Pancreas (tissue), 10 donors: ENCODE data around the gene DOK7. TPM values are rescaled to one million over a fixed set of nuclear protein-coding genes. Genes with fewer than 3 reads are reported as not detected.

Source experiments
- ATAC-seq, 4 donors: fragments of 200-7000 bp; cut with Tn5 transposase; one replicate each; pipeline versions ENCODE4 v1.8.0 to v1.9.1; 2020; ENCODE audit warnings: mild to moderate bottlenecking in 4 of 4, moderate library complexity in 4 of 4
- DNase-seq, 6 donors: peaks; one replicate each; pipeline ENCODE4 v3.0.0-alpha.2; 2020
- FAIRE-seq: peaks from 2 replicates; lab custom pipeline; 2012; peaks lifted over from hg19 to GRCh38; lab: Jason Lieb, UNC
- H3K27ac ChIP-seq, 4 donors: fragments of 200-600 bp; sonication (generic); 1 replicate in 3 of 4; 2 replicates in 1 of 4; pipeline versions ENCODE4 v1.5.0 to v1.8.0; 2020
- H3K27me3 ChIP-seq, 4 donors: fragments of 200-600 bp; one replicate each; pipeline ENCODE4 v1.8.0; 2021
- H3K36me3 ChIP-seq, 3 donors: fragments of 200-600 bp; sonication (generic) in 1 of 3; one replicate each; pipeline versions ENCODE4 v1.5.0 to v1.8.0; 2020 to 2021
- H3K4me1 ChIP-seq, 3 donors: fragments of 200-600 bp; one replicate each; pipeline ENCODE4 v1.8.0; 2021
- H3K4me3 ChIP-seq, 4 donors: fragments of 200-600 bp; sonication (generic) in 2 of 4; one replicate each; pipeline versions ENCODE4 v1.5.0 to v1.8.0; 2020 to 2021
- H3K9me3 ChIP-seq, 4 donors: fragments of 200-600 bp; one replicate each; pipeline ENCODE4 v1.8.0; 2021
- CTCF ChIP-seq, 4 donors: fragments of 200-600 bp; sonication (generic) in 3 of 4; IDR thresholded peaks; one replicate each; pipeline versions ENCODE4 v1.5.0 to v1.8.0; 2021; ENCODE audit warnings: antibody characterized with exemption in 4 of 4
- WGBS, 2 donors: extraction: QIAGEN DNeasy Blood & Tissue Kit; methylation state at CpG; one replicate each; pipeline ENCODE4 v1.1.7; 2013; 5-methylcytosine and 5-hydroxymethylcytosine counted together
- intact Hi-C, 3 donors: fragments of 100-400 bp; cut with DNase I; formaldehyde crosslinking; loops; one replicate each; pipeline versions ENCODE4 v1.11.1 to v1.14.2; 2022
- polyA plus RNA-seq, 2 donors: library from polyadenylated mRNA; stranded (reverse); fragments of 200-250 nt; gene quantifications; one replicate each; pipeline ENCODE4 v1.2.3, GENCODE V29; 2013
- total RNA-seq, 6 donors: library from RNA; stranded (reverse); fragmentation: NEBNext Ultra II Directional in 4 of 6; extraction: Animal tissue kit (Norgen Biotek cat#: 25700) in 4 of 6; gene quantifications; one replicate each; pipeline versions ENCODE4 v1.2.1 to v1.2.4, GENCODE V29; 2021 to 2023
- donor health status: healthy with polysubstance abuse.
- donor health status: DM: no; HTN: no; CAD: no; lungs with moderate emphysema.
- donor health status: DM: no; HTN: no; CAD: no.
- donor health status: control.
- donor health status: control.
- donor health status: Bipolar disorder and iron deficiency.
- donor health status: DM: yes; HTN: yes; CAD: no.
- donor health status: DM: no; HTN: no; CAD: no.
- donor health status: DM: no; HTN: no; CAD: no.
- donor health status: DM: yes; HTN: yes; CAD: no.

The DOK7 gene
- total and polyA plus RNA-seq, 8 donors: 2.5 to 8.0 (median 4.2) TPM

- intact Hi-C loops: loop anchor here in 1 of 3 donors (10.0 kb wide), 1 partner anchor 58 kb away; no protein-coding TSS in a partner anchor
- Histone ChIP-seq H3K4me3 (no peak overlapping the region), H3K4me1 (no peaks in the 10 kb centered on the region), H3K9me3 (no peaks in the 10 kb centered on the region), H3K27ac (no peak overlapping the region), H3K36me3 (peaks cover 0 to 4% (median 3%) of the 10 kb centered on the region in 3 donors), H3K27me3 (no peaks in the 10 kb centered on the region)
- ATAC-seq (no peak), FAIRE-seq (no peak), DNase-seq (peak in 1 of 6 donors; percentile 45)
- 86 to 88% methylated on average over 29 of the region's 29 CpGs for WGBS, 2 donors
- TF ChIP-seq CTCF (IDR thresholded peaks at IDR 0.05): no peak
Observed at GRCh38 chr4:3422241-3422801, 40.8 kb upstream of the DOK7 start.

GRCh38 chr4:3422808-3423297 lies 40.3 kb upstream of the DOK7 start:
- no peak for TF ChIP-seq CTCF (IDR thresholded peaks at IDR 0.05)
- no peaks in the 10 kb centered on the region for H3K4me1 ChIP-seq
- FAIRE-seq: no peak
- H3K27ac ChIP-seq: no peak overlapping the region
- H3K27me3 ChIP-seq: no peaks in the 10 kb centered on the region
- no peaks in the 10 kb centered on the region for H3K9me3 ChIP-seq
- H3K36me3 ChIP-seq: peaks cover 0 to 3% (median under 1%) of the 10 kb centered on the region in 3 donors
- ATAC-seq: no peak
- H3K4me3 ChIP-seq: no peak overlapping the region
- 91 to 92% methylated on average over 18 to 19 of the region's 19 CpGs for WGBS, 2 donors
- intact Hi-C loops: loop anchor here in 1 of 3 donors (10.0 kb wide), 1 partner anchor 58 kb away; no protein-coding TSS in a partner anchor
- DNase-seq: no peak

- Histone ChIP-seq H3K9me3 (no peaks in the 10 kb centered on the region), H3K4me1 (no peaks in the 10 kb centered on the region), H3K4me3 (no peak overlapping the region), H3K27ac (no peak overlapping the region), H3K36me3 (peaks cover 0 to 3% (median 0%) of the 10 kb centered on the region in 3 donors), H3K27me3 (no peaks in the 10 kb centered on the region)
- DNase-seq (peak in 1 of 6 donors; percentile 11), ATAC-seq (no peak), FAIRE-seq (no peak)
- 93 to 97% methylated on average over 16 of the region's 16 CpGs for whole genome bisulfite sequencing, 2 donors
- no peak for TF ChIP-seq CTCF (IDR thresholded peaks at IDR 0.05)
- intact Hi-C loops: loop anchor here in 1 of 3 donors (10.0 kb wide), 1 partner anchor 59 kb away; no protein-coding TSS in a partner anchor
Observed at GRCh38 chr4:3423406-3423805, 39.7 kb upstream of the DOK7 start.

- 93 to 95% methylated on average over 13 of the region's 13 CpGs for WGBS, 2 donors
Observed at GRCh38 chr4:3423952-3424351, 39.2 kb upstream of the DOK7 start.

More at GRCh38 chr4:3423952-3424351, 39.2 kb upstream of the DOK7 start:
- ATAC-seq (no peak), DNase-seq (peak in 1 of 6 donors; percentile 4), FAIRE-seq (no peak)
- H3K4me1 ChIP-seq: no peaks in the 10 kb centered on the region
- TF ChIP-seq CTCF (IDR thresholded peaks at IDR 0.05): no peak
- no peaks in the 10 kb centered on the region for H3K9me3 ChIP-seq
- intact Hi-C loops: loop anchor here in 1 of 3 donors (10.0 kb wide), 1 partner anchor 59 kb away; no protein-coding TSS in a partner anchor
- H3K27ac ChIP-seq: no peak overlapping the region
- no peaks in the 10 kb centered on the region for H3K27me3 ChIP-seq
- no peak overlapping the region for H3K4me3 ChIP-seq
- peaks cover 0 to 3% (median 0%) of the 10 kb centered on the region in 3 donors for H3K36me3 ChIP-seq
